ENCODE data around the gene CES2.
A peak's percentile ranks its signal among the peaks of the same experiment; 100 is the strongest.
"Not testable (repeated sequence)": the region's sequence is repeated elsewhere in the genome, so short reads cannot be mapped to it uniquely, and the experiment has no call there.

The CES2 gene

DNA sequence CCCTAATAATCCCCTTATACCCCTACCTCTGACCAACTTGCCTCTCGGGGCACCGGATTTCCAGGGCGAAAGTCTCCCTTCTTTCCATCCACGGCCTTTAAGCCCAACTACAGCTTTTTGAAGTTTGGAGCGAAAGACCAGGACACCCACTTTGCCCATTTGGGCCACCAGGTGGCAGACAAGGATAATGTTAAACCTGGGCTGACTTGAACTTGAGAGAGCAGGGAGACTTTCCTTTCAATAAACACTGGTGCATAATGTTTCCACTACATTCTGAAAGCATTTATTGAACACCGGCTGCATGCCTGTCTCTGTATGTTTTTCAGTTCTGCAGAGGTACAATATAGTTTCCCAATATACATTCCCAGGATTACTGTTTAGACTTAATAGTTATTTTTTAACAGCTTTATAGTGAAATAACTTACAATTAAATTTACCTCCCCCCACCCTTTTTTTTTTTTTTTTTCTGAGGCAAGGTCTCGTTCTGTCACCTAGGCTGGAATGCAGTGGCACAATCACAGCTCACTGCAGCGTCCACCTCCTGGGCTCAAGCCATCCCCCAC is 18.9 kb downstream of the CES2 start:
- peak; percentile 72 for DNase-seq (ENCODE audit: low spot score)

DNA sequence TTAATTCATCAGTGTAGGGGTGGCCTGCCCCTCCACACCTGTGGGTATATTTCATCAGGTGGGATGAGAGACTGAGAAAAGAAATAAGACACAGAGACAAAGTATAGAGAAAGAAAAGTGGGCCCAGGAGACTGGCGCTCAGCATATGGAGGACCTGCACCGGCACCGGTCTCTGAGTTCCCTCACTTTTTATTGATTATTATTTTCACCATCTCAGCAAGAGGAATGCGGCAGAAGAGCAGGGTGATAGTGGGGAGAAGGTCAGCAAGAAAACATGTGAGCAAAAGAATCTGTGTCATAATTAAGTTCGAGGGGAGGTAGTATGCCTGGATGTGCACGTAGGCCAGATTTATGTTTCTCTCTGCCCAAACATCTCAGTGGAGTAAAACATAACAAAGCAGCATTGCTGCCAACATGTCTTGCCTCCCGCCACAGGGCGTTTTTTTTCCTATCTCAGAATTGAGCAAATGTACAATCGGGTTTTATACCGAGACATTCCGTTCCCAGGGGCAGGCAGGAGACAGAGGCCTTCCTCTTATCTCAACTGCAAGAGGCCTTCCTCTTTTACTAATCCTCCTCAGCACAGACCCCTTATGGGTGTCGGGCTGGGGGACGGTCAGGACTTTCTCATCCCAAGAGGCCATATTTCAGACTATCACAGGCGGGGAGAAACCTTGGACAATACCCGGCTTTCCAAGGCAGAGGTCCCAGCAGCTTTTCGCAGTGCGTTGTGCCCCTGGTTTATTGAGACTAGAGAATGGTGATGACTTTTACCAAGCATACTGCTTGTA is 20.2 kb downstream of the CES2 start:
- not testable (repeated sequence) for DNase-seq (ENCODE audit: low spot score)

DNA sequence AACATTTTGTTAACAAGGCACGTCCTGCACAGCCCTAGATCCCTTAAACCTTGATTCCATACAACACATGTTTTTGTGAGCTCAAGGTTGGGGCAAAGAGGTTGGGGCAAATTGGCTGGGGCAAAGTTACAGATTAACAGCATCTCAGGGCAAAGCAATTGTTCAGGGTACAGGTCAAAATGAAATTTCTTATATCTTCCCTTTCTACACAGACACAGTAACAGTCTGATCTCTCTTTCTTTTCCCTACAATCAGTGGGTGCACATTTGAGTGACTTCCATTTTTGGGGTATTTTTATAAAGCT is 20.8 kb downstream of the CES2 start:
- not testable (repeated sequence) for DNase-seq (ENCODE audit: low spot score)

DNA sequence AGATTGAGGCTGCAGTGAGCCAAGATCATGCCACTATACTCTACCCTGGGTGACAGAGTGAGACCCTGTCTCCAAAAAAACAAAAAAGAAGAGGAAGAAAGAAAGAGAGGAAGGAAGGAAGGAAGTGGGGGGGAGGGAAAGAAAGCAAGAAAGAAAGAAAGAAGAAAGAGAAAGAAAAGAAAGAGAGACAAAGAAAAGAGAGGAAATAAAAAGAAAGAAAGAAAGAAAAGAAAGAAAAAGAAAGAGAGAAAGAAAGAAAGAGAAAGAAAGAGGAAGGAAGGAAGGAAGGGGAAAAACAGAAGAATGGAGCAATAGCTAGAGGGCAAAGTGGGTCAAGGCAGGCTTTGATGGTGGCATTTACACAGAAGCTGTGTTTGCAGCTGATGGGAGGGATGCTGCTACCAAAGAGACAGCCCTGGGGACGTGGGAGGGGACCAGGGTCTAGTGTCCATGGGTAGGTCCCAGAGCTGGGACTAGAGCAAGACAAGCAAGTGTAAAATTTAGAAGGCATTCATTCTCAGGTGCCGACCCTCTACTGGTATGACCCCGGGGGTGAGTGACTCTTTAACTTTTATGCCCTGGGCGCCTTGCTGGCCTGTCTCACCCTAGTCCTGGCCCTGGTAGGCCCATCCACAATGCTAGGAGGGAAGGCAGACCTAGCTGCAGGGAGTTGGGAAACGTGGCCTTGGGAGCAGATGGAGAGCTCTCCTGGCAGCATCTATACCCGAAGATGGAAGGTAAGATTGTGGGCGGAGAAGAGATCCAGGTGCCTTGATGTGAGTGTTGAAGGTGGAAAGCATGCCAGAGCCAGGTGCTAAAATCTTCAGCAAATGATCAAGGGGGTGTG is 23.8 kb downstream of the CES2 start:
- DNase-seq (ENCODE audit: low spot score) = no peak

DNA sequence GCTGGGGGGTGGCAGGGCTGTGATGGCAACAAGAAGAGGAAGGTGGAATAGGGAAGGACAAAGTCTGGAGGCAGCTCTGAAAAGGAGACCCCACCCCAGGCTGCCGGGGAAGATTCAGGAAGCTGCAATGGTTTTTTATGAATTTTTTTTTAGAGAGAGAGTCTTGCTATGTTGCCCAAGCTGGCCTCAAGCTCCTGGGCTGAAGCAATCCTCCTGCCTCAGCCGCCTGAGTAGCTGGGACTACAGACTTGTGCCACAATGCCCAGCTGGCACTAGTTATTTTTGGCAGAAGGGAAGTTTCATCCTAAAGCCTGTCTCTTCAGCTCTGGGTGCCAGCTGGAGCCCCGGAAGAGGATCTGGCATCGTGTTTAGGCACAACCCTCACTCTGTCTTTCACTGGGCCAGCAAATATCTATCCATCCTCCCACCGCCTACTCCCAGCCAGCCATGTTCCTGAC is 24.4 kb downstream of the CES2 start:
- DNase-seq (ENCODE audit: low spot score) = no peak

DNA sequence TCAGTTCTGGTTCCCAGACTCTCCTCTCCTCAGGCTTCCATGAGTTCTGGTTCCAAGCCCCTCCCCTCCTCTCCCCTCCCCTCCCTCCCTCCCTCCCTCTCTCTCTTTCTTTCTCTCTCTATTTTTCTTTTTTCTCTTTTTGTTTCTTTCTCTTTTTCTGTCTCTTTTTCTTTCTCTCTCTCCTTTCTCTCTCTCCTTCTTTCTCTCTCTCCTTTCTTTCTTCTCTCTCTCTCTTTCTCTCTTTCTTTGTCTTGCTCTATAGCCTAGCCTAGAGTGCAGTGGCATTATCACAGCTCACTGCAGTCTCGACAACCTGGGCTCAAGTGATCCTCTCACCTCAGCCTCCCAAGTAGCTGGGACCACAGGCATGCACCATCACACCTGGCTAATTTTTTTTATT is 25.0 kb downstream of the CES2 start:
- no peak for DNase-seq (ENCODE audit: low spot score)

DNA sequence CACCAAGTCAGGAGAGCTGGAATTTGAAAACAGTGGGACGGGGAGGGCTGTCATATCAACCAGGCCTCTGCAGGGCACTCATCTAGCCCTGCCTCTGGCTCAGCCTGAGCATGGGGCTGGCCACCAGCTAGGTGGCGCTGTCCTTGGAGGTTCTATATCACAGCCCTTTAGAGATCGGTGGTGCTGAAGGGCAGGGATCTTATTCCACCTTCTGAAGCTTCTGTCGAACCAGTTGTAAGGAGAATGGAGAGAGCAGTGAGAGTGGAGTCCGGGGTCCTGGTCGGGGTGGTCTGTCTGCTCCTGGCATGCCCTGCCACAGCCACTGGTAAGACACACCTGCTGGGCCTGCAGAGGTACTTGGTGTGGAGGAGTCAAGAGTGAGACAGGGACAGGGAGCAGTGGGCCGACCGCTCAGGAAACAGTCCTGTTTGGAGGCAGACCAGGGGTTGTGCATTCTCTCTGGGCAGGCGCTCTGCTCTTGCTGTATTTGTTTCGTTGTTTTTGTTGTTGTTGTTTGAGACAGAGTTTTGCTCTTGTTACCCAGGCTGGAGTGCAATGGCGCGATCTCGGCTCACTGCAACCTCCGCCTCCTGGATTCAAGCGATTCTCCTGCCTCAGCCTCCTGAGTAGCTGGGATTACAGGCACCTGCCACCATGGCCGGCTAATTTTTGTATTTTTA is 25.9 kb downstream of the CES2 start, which contains the start of gene CES3:
Gene CES3 (plus strand): TSS at position 202 of the 680 bp plus-strand sequence. CDS start 42 bp downstream, at position 244.
- DNase-seq (ENCODE audit: low spot score) = peak; percentile 40

DNA sequence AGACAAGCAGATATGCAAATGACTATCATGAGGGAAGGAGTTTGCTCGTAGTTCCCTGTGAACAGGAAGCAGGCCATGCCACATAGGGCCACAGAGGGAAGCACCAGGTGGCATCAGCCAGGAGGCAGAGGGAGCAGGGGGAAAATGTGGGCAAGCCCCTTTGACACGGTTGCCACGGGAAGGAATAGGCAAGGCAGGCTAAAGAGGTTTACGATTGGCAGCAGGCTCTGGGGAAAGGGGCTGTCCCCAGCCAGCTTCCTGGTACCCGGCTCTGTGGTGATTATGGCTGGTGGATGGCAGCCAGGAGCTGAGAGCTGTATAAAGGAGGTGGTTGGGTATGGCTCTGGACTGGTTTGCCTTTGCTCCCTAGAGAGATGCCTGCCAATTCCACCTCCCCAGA is 26.6 kb downstream of the CES2 start:
- no peak for DNase-seq (ENCODE audit: low spot score)

DNA sequence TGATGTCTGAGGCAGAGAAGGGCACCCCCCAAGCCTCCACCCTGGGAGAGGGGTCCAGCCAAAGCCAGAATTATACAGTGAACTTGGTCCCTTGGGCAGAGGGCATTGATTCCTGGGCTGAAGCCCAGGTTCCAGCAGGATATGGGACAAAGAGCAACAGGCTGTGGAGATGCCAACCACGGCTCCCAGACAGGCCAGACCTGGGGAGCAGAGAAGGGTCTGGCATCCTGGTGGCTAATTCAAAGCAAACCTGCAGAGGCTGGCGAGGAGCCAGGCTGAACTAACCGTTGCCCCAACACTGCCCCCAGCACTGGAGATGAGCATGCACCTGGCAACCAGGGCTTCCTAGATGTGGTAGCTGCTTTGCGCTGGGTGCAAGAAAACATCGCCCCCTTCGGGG is 28.7 kb downstream of the CES2 start:
- no peak for DNase-seq (ENCODE audit: low spot score)

DNA sequence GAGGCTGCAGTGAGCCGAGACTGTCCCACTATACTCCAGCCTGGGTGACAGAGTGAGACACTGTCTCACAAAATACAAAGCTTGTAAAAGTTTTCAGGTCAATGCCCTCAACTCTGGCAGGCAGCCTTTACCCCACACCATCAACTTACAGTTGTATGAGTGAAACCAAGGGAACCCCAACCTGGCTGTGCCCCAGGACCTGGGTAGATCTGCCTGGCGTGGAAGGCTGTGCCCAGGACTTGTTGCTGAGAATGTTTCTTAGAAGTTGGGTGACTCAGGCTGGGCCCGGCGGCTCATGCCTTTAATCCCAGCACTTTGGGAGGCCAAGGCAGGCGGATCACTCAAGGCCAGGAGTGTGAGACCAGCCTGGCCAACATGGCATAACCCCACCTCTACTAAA is 33.5 kb downstream of the CES2 start:
- DNase-seq (ENCODE audit: low spot score) = no peak

DNA sequence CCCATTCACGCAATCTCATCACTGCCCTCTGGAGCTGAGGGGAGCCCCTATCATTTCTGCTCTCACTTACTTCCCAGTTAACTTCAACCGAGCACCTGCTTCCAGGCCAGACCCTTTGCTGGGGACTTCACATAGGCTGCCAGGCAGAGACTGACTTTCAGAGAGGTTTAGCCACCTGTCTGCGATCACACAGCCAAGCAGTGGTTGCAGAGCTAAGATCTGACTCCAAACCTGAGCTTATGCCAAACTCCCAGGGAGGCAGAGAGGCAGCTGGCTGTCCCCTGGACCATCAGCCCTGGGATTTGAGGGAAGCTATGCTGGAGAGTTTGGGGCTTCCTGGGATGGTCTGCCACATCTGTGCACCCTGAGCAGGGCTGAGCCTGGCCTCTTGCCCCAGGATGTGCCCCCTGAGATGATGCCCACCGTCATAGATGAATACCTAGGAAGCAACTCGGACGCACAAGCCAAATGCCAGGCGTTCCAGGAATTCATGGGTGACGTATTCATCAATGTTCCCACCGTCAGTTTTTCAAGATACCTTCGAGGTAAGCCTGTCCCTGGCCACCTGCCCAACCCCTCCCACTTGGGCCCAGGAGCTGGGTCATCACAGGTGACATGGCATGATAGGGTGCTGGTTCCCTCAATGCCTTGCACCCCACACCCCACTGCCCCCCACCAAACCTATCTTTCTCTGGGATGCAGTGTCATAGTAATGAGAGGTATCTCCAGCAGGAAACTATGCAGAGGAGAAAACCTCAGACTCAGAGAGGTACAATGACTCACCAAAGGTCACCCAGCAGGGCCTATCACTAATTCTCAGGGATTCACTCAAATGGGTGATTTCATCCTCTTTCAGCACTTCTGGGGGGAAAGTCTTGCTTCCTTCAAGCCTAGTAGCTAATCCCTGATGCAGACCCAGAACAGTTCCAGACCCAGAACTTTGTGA is 35.7 kb downstream of the CES2 start:
- no peak for DNase-seq (ENCODE audit: low spot score)

DNA sequence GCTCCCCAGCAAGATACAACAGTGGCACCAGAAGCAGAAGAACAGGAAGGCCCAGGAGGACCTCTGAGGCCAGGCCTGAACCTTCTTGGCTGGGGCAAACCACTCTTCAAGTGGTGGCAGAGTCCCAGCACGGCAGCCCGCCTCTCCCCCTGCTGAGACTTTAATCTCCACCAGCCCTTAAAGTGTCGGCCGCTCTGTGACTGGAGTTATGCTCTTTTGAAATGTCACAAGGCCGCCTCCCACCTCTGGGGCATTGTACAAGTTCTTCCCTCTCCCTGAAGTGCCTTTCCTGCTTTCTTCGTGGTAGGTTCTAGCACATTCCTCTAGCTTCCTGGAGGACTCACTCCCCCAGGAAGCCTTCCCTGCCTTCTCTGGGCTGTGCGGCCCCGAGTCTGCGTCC is 37.7 kb downstream of the CES2 start:
- no peak for DNase-seq (ENCODE audit: low spot score)

DNA sequence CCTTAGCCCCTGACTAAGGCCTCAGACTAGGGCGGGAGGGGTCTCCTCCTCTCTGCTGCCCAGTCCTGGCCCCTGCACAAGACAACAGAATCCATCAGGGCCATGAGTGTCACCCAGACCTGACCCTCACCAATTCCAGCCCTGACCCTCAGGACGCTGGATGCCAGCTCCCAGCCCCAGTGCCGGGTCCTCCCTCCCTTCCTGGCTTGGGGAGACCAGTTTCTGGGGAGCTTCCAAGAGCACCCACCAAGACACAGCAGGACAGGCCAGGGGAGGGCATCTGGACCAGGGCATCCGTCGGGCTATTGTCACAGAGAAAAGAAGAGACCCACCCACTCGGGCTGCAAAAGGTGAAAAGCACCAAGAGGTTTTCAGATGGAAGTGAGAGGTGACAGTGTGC is 38.4 kb downstream of the CES2 start:
- no peak for DNase-seq (ENCODE audit: low spot score)

DNA sequence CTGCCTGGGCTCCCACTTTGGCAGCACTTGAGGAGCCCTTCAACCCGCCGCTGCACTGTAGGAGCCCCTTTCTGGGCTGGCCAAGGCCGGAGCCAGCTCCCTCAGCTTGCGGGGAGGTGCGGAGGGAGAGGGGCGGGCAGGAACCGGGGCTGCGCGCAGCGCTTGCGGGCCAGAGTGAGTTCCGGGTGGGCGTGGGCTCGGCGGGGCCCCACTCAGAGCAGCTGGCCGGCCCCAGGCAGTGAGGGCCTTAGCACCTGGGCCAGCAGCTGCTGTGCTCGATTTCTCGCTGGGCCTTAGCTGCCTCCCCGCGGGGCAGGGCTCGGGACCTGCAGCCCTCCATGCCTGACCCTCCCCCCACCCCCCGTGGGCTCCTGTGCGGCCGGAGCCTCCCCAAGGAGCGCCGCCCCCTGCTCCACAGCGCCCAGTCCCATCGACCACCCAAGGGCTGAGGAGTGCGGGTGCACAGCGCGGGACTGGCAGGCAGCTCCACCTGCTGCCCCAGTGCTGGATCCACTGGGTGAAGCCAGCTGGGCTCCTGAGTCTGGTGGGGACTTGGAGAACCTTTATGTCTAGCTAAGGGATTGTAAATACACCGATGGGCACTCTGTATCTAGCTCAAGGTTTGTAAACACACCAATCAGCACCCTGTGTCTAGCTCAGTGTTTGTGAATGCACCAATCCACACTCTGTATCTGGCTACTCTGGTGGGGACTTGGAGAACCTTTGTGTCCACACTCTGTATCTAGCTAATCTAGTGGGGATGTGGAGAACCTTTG is 39.0 kb downstream of the CES2 start:
- DNase-seq (ENCODE audit: low spot score) = not testable (repeated sequence)

DNA sequence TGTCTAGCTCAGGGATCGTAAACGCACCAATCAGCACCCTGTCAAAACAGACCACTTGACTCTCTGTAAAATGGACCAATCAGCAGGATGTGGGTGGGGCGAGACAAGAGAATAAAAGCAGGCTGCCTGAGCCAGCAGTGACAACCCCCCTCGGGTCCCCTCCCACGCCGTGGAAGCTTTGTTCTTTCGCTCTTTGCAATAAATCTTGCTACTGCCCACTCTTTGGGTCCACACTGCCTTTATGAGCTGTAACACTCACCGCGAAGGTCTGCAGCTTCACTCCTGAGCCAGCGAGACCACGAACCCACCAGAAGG is 39.6 kb downstream of the CES2 start:
- DNase-seq (ENCODE audit: low spot score) = not testable (repeated sequence)

DNA sequence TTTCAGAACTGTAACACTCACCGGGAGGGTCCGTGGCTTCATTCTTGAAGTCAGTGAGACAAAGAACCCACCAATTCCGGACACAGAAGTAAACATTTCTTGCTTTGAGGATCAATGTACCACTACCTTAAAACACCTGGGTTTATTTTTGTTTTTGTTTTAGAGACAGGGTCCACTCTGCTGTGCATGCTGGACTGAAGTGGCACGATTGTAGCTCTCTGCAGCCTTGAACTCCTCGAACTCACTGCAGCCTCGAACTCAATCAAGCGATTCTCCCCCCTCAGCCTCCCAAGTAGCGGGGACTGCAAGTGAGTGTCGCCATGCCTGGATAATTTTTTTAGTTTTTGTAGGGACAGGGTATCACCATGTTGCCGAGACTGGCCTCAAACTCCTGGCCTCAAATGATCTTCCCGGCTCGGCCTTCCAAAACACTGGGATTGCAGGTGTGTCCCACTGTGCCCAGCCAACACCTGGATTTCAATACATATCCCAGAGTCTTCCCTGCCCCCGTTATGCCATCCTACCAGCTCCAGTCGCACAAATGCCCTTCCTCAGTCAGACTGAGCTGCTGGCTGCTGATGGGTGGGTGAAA is 40.1 kb downstream of the CES2 start:
- DNase-seq (ENCODE audit: low spot score) = no peak

DNA sequence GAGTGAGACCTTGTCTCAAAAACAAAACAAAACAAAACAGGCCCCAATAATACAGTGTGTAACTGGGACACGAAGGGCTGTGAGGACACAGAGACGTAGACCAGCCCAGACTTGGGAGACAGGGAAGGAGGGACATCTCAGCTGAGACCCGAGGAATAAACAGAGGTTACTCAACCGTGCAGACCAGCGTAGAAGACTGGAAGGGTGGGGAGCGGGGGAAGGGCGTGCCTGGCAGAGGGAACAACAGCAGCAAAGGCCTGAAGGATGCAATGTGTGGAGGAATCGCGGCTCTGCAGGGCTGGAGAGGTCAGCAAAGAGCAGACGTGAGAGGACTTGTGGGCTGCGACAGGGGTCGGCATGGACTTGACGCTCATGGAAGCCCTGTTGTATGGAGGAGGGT is 41.4 kb downstream of the CES2 start:
- DNase-seq (ENCODE audit: low spot score) = no peak

DNA sequence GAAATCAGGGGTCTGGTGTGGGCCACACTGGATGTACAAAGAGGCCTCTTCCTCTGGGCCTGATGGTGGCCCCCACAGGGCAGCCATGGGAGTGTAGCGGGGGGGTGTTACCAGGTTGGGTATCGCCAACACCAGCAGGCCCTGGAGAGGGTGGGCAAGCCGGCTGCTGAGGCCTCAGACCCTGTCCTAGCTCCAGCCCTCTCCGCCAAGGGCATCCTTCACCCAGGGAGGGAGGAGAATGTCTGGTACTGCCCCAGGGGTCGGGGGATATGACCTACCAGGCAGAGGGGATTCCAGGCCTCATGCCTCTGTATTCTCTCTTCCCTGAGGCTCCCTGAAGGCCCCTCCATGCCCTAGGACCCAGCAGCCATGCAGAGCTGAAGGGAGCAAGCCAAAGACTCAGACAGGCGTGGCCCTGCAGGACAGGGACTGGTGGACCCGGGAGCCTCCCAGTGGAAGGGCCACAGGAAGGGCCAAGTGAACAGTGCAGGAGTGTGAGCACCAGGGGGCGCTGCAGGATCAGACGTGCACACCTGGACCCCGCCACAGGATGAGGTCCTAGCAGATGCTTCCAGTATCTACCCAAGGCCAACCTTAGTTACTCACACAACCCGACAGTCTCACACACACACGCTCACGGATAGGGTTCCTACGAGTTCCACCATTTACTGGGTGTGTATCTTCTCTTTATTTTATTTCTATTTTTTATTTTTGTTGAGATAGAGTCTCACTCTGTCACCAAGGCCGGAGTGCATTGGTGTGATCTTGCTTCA is 42.2 kb downstream of the CES2 start:
- DNase-seq (ENCODE audit: low spot score) = peak; percentile 84

DNA sequence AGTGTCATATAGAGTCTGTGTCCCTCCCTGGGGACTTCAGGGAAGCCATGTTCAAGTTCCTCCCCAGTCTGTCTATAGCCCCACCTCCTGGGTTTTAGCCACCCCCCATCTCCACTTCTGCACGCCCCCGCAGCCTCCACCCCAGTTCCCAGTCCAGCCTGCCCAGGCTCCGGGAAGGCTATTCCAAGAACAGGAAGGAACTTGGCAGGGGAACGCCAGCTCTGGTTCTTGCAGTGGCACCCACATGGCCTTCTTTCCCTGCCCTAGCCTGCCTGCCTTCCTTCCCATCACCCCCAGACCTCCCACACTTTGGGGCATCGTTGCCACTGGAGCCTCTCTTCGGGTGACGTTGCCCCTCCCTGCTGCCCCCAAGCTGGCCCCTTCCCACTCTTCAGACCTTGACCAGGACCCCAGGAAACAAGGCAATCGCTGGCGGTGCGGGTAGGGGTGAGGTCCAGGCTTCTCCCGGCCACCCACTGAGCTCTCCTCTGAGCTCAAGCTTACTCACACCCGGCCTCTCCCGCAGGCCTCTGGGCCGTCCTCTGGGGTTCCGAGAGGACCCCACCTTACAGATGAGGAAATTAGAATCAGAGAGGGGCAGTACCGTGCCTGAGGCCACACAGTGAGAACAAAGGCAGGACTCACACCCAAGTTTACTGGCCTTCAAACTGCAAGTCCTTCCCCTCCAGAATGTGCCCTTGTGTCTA is 43.8 kb downstream of the CES2 start:
- DNase-seq (ENCODE audit: low spot score) = no peak
